ENCODE data around the gene FES.

GRCh38 chr15:90942354-90943120 lies 58.2 kb downstream of the FES start:
- no peak for TF ChIP-seq CTCF (IDR thresholded peaks at IDR 0.05 in 4 of 5, conservative IDR thresholded peaks at IDR 0.05 in 1 of 5)
- no peak for TF ChIP-seq POLR2A (IDR thresholded peaks at IDR 0.05)

Measured in gastrocnemius medialis (tissue), 4 donors.